RWPE1 (cell line): Measurements from ENCODE around the gene SDF4.

Source experiments
- CTCF ChIA-PET: fragments of 350-600 bp; sonication (Branson Sonifier 250); formaldehyde crosslinking; extraction: SDS; loops from one replicate; lab custom pipeline; 2021; lab: Yijun Ruan, JAX
- POLR2A ChIA-PET: fragments of 400-600 bp; formaldehyde crosslinking; extraction: SDS; loops from one replicate; lab custom pipeline; 2020; ENCODE audit warnings: antibody characterized with exemption; ENCODE audit not compliant: low non-redundant PET; lab: Yijun Ruan, JAX
- DNase-seq: peaks from one replicate; pipeline ENCODE4 v3.0.0; 2012; ENCODE audit warnings: low spot score
- H3K27ac ChIP-seq: fragments of 450-650 bp; 2 replicates; pipeline ENCODE4 v1.5.1; 2017
- CTCF ChIP-seq: fragments of 450-650 bp; conservative IDR thresholded peaks from 2 replicates; pipeline ENCODE4 v1.5.1; 2017; ENCODE audit warnings: low read depth, mild to moderate bottlenecking

Gene SDF4

GRCh38 chr1:1168451-1169411 lies 63.1 kb downstream of the SDF4 start:
- POLR2A ChIA-PET = no interaction called here

GRCh38 chr1:1167841-1168450 lies 63.9 kb downstream of the SDF4 start:
- DNase-seq = no peak
- ChIA-PET CTCF (no interaction called here), POLR2A (no interaction called here)

More at GRCh38 chr1:1168451-1169411, 63.1 kb downstream of the SDF4 start:
- H3K27ac ChIP-seq = no peak overlapping the region
- no peak for TF ChIP-seq CTCF
- DNase-seq = no peak
- CTCF ChIA-PET = interaction anchor here (0.6 kb wide), 1 partner anchor 184 kb away, joined by 4 read pairs; no protein-coding TSS in a partner anchor

GRCh38 chr1:1167398-1167821 lies 64.4 kb downstream of the SDF4 start:
- ChIA-PET POLR2A (no interaction called here), CTCF (no interaction called here)
- no peak for DNase-seq
- no peak overlapping the region for H3K27ac ChIP-seq
- no peak for TF ChIP-seq CTCF

More at GRCh38 chr1:1167841-1168450, 63.9 kb downstream of the SDF4 start:
- no peak overlapping the region for H3K27ac ChIP-seq
- no peak for TF ChIP-seq CTCF
